Measurements from ENCODE around the gene GKAP1.
"Not testable (repeated sequence)": the region's sequence is repeated elsewhere in the genome, so short reads cannot be mapped to it uniquely, and the experiment has no call there.

Gene GKAP1

GRCh38 chr9:83817356-83818278 is at the start of gene GKAP1:
GKAP1 (minus strand) TSS chr9:83817769; CDS start chr9:83806517, 11,252 bp downstream.
- DNase-seq = peak; percentile 46 to 49

GRCh38 chr9:83849895-83850294 is 32.3 kb upstream of the GKAP1 start:
- not testable (repeated sequence) for DNase-seq

GRCh38 chr9:83837070-83837643 is 19.6 kb upstream of the GKAP1 start:
- DNase-seq = not testable (repeated sequence)

GRCh38 chr9:83830426-83831071 is 13.0 kb upstream of the GKAP1 start:
- DNase-seq = not testable (repeated sequence)

- DNase-seq = not testable (repeated sequence)
These were observed 7.5 kb upstream of the GKAP1 start for GRCh38 chr9:83824986-83825623.

- DNase-seq = not testable (repeated sequence)
These were observed 586 bp downstream of the GKAP1 start for GRCh38 chr9:83817011-83817355.

GRCh38 chr9:83815120-83815519 is 2.4 kb downstream of the GKAP1 start:
- DNase-seq = not testable (repeated sequence)

GRCh38 chr9:83809213-83809612 is 8.4 kb downstream of the GKAP1 start:
- DNase-seq = peak in 1 of 2 experiments; percentile 3

- DNase-seq = not testable (repeated sequence)
These were observed 13.1 kb downstream of the GKAP1 start for GRCh38 chr9:83804454-83804853.

- not testable (repeated sequence) for DNase-seq
These were observed 13.6 kb downstream of the GKAP1 start for GRCh38 chr9:83803941-83804340.

GRCh38 chr9:83800236-83801033 is 17.1 kb downstream of the GKAP1 start:
- no peak for DNase-seq

GRCh38 chr9:83794051-83794450 is 23.5 kb downstream of the GKAP1 start:
- DNase-seq = no peak

GRCh38 chr9:83792746-83793145 is 24.8 kb downstream of the GKAP1 start:
- no peak for DNase-seq

GRCh38 chr9:83778164-83778563 is 39.4 kb downstream of the GKAP1 start:
- no peak for DNase-seq

- no peak for DNase-seq
These were observed 41.6 kb downstream of the GKAP1 start for GRCh38 chr9:83775932-83776331.

GRCh38 chr9:83772860-83773259 is 44.7 kb downstream of the GKAP1 start:
- DNase-seq = no peak

GRCh38 chr9:83765376-83765775 is 52.2 kb downstream of the GKAP1 start:
- DNase-seq = no peak

- no peak for DNase-seq
These were observed 63.1 kb downstream of the GKAP1 start for GRCh38 chr9:83754383-83754977.

- DNase-seq = no peak
These were observed 67.9 kb downstream of the GKAP1 start for GRCh38 chr9:83749706-83750105.

- DNase-seq = no peak
These were observed 73.4 kb downstream of the GKAP1 start for GRCh38 chr9:83744206-83744605.

GRCh38 chr9:83733739-83734138 is 83.8 kb downstream of the GKAP1 start:
- DNase-seq = no peak
